Stimulated activated CD4-positive, alpha-beta T cell treated with anti-CD3 and anti-CD28 coated beads, Interleukin-4, amount 100 ng/mL, for 24 hours (primary cell): ENCODE results near the gene RGS7.
"Not testable (repeated sequence)": the region's sequence is repeated elsewhere in the genome, so short reads cannot be mapped to it uniquely, and the experiment has no call there.

Experiments
- DNase-seq: peaks from one replicate; pipeline ENCODE4 v3.0.0-alpha.2; 2020

Gene RGS7

GRCh38 chr1:241270016-241270415 is 87.0 kb downstream of the RGS7 start:
- DNase-seq = no peak

GRCh38 chr1:241269116-241269515 is 87.9 kb downstream of the RGS7 start:
- DNase-seq = no peak

GRCh38 chr1:241266121-241266520 is 90.9 kb downstream of the RGS7 start:
- no peak for DNase-seq

DNA sequence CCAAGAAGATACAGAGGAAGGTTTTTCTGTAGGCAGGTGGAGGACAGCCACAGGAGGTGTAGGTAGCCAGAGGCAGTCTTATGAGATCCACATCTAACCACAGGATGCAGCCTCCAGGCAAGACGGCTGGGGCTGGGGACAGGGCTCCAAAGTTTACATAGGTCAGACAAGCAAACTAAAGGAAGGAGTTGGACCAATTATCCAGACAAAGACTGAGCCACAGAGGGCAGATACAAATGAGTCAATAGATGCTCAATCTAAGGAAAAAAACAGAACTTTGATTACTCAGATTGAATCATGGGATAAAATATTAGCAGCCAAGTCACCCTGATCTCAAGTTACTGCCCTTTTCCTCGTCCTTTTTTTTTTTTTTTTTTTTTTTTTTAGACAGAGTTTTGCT is 91.6 kb downstream of the RGS7 start:
- no peak for DNase-seq

- DNase-seq = no peak
These were observed 93.7 kb downstream of the RGS7 start for GRCh38 chr1:241263346-241263745.

DNA sequence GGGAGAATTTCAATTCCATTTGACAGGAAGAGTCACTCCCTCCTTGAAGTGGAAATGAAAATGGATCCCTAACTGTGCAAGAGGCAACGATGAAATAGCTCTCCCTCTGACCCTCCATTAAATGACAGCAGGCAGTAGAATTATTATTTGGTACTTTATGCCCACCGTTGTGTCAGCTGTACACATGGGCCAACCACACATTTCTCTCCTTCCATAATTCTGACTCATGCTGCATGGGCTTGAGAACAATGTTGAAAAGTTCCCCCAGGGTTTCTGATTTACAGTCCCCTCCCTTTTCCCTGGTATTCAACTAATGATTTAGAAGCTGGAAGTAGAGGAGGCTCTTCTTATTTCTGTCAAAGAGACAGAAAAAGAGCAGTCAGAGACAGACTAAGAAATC is 103.5 kb downstream of the RGS7 start:
- no peak for DNase-seq

GRCh38 chr1:241250465-241250864 is 106.5 kb downstream of the RGS7 start:
- no peak for DNase-seq

DNA sequence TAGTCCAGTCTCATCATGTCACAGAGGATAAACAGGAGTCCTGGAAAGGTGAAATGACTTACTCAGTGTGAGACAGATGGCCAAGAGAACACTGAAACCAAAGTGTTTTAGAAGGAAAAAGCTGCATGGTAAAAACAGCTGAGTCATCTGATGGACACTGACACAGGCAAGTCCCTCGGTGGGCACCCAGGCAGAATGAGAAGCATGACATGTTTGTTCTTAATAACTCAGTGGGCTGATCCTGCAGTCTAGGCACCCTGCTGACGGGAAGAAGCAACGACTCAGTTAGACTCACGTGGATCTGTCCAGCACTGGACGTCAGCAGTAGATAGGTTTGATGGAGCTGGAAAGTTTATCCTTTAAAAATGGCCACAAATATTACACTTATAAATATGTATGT is 116.9 kb downstream of the RGS7 start:
- no peak for DNase-seq

DNA sequence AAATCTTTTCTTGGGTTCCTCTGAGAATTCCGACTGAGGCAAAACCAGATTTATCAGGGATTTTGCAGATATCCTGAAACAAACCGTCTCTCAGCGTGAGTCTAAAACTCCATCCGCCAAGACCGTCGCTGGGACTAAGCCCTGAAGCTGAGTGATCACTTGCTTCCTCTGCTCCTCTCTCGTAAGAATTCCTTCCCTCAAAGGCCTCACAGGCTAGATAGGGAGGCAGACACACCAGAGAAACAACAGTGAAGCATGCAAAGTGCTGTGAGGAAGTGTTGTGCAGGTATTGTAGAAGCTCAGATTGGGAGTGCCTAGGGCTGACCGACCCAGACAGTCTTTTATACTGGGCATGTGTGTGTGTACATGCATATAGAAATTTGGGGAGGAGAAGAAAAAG is 119.1 kb downstream of the RGS7 start:
- no peak for DNase-seq

GRCh38 chr1:241235256-241235897 is 121.6 kb downstream of the RGS7 start:
- DNase-seq = no peak

DNA sequence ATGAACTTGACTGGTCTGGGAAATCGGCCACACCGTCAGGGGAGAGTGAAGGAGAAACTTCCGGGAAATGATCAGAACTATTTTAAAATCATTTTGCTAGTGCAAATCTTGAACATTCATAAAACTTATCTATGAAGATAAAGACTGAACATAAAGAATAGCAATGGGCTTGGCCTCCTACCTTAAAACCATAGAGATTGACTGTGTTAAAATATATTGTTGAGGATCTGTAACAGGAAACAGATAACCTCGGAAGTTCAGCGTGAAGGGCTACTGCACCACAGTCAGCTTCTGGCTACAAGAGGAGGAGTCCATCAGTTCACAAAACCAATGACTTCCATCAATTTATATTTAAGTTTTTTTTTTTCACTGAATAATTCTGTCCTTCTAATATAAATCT is 127.3 kb downstream of the RGS7 start:
- DNase-seq = no peak

DNA sequence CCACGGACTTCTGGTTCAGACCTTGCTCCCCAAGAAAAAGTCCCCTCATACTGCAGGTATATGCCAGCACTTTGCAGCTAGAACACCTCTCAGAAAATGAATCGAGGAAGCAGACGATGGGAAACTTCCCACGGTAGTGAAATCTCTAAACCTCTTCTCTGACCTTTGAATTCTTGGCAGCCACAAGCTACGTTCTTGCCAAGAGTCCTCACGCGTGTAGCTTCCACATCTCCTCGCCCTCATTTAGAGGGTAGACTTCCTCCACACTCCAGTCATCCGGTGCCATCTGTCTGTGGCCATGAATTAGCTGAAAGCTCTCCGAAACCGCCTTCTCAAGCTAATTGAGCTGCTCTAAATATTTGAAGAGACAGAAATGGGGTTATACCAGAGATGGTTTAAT is 127.8 kb downstream of the RGS7 start:
- no peak for DNase-seq

GRCh38 chr1:241228339-241228738 is 128.7 kb downstream of the RGS7 start:
- no peak for DNase-seq

GRCh38 chr1:241225741-241226140 is 131.3 kb downstream of the RGS7 start:
- no peak for DNase-seq

DNA sequence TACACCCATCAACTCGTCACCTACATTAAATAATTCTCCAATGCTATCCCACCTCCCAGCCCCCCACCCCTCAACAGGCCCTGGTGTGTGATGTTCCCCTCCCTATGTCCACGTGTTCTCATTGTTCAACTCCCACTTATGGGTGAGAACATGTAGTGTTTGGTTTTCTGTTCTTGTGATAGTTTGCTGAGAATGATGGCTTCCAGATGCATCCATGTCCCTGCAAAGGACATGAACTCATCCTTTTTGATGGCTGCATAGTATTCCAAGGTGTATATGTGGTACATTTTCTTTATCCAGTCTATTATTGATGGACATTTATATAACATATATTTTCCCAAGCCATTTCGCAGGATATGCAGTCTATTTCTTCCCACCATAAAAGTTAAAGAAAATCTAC is 132.8 kb downstream of the RGS7 start:
- not testable (repeated sequence) for DNase-seq

DNA sequence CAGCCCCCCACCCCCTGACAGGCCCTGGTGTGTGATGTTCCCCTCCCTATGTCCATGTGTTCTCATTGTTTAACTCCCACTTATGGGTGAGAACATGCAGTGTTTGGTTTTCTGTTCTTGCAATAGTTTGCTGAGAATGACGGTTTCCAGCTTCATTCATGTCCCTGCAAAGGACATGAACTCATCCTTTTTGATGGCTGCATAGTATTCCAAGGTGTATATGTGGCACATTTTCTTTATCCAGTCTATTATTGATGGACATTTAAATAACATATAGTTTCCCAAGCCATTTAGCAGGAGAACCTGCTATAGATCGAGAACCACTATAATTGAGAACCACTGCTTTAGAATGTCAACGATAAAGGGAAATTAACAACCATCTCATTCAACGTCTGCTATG is 134.2 kb downstream of the RGS7 start:
- not testable (repeated sequence) for DNase-seq

DNA sequence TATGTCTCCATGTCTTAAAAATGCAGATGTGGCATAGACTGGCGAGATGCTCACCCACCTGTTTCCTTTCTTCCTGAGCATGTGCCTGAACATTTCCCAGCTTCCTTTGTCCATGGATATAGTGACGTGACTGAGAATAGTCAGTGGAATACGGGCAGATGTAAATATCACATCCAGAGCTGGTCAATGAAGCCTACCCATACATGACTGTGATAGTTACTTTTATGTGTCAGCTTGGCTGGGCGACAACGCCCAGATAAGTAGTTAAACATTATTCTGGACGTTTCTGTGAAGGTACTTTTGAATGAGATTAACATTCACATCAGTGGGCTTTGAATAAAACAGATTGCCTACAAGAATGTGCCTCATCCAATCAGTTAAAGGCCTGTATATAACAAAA is 135.7 kb downstream of the RGS7 start:
- no peak for DNase-seq

DNA sequence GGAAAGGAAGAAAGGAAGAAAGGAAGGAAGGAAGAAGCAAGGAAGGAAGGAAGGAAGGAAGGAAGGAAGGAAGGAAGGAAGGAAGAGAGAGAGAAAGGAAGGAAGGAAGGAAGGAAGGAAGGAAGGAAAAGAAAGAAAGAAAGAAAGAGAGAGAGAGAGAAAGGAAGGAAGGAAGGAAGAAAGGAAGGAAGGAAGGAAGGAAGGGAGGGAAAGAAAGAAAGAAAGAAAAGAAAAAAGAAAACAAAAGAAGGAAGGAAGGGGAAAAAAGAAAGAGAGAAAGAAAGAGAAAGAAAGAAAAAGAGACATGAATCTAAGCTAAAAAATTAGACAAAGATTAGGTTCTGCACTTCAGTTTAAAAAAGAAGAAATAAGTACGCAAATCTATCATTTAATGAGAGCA is 136.1 kb downstream of the RGS7 start:
- DNase-seq = not testable (repeated sequence)

GRCh38 chr1:241219449-241219848 is 137.6 kb downstream of the RGS7 start:
- no peak for DNase-seq

- no peak for DNase-seq
These were observed 139.5 kb downstream of the RGS7 start for GRCh38 chr1:241217516-241217915.

DNA sequence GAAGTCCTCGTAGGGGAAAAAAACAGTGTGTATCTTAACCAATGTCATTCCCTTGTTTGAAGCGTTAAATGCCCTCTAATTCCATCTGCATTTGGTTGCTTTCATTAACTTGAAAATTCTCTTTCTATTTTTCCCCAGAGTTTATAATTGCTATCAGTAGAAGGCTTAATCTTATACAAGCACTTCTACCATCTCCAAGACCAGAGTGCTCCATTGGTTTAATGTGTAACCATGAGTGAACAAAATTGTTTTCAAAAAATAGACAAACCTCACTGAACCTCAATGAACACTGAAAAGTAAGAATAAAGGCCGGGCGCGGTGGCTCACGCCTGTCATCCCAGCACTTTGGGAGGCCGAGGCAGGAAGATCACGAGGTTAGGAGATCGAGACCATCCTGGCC is 141.3 kb downstream of the RGS7 start:
- DNase-seq = no peak

- DNase-seq = no peak
These were observed 141.8 kb downstream of the RGS7 start for GRCh38 chr1:241215203-241215602.

DNA sequence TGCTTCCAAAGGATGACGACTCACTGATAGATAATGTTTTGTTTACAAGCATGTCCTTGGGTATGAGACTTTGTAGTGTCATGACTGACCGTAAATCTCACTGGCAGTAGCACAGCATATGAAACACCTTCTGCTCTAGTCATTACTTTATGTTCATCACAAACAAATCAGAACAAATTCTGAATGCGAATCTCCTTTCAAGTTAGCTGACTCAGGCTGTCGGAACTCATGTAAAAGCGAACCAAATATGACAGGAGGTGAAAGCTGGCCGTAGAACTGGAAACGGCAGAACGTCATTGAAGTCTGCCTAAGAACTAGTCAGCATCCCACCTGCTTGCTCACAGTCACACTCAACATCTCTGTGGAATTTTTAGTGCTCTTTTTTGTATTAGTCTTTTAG is 143.9 kb downstream of the RGS7 start:
- no peak for DNase-seq

- no peak for DNase-seq
These were observed 144.4 kb downstream of the RGS7 start for GRCh38 chr1:241212628-241213027.

- no peak for DNase-seq
These were observed 148.1 kb downstream of the RGS7 start for GRCh38 chr1:241208910-241209379.

DNA sequence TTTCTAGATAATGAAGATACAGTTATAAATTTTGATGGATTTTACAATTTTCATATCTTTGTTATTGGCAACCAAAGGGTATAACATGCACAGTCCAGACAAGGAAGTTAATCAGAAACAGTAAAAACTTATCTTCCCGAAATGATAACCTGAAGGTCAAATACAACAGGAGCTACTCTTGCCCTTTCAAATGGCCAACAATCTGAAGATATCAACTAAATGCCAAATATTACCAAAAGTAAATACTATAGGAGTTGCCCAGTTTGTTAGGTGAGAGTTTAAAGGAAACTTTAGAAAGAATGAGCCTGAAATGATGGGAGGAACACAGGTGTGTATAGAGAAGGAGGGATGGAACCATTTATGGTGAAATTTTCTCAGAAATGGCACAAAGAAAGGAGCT is 153.2 kb downstream of the RGS7 start:
- no peak for DNase-seq
